ENCODE results near the gene PLXNA3. TPM values are rescaled to one million over a fixed set of nuclear protein-coding genes. Genes with fewer than 3 reads are reported as not detected.

PLXNA3 gene
- total and polyA plus RNA-seq, 2 donors from 2014 or later, result 4.9 to 40.5 TPM

DNA sequence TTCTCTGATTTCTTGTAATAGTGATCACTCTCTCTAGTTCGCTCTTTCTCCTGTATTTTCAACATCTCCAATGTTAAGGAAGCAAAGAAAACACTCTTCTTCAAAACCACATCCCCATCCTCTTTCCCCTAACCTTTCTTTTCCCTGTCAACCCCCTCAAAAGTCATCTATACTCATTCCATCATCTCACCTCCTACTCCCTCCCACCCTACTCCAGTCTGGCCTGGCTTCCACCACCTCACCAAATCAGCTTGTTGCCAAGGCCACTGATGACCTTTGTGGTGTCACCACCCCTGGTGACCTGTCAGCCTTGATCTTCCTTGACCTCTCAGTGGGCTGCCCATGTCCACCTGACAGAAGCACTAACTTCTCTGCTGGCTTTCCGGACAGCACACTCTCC, 55.6 kb downstream of the PLXNA3 start:
- intact Hi-C loops (cut with DNase I), result no loop called here
- FAIRE-seq (no peak), DNase-seq (no peak)
- no peaks in the 10 kb centered on the region for H3K9me3 ChIP-seq (ENCODE audit: control insufficient read depth in 2 of 3, insufficient read depth in 1 of 3, low read length in 3 of 3)
- peaks cover 0 to 3% (median 0%) of the 10 kb centered on the region in 3 donors for H3K36me3 ChIP-seq (ENCODE audit: control insufficient read depth in 2 of 3, insufficient read depth in 3 of 3, low read length in 3 of 3)
- TF ChIP-seq, protein P1, sequence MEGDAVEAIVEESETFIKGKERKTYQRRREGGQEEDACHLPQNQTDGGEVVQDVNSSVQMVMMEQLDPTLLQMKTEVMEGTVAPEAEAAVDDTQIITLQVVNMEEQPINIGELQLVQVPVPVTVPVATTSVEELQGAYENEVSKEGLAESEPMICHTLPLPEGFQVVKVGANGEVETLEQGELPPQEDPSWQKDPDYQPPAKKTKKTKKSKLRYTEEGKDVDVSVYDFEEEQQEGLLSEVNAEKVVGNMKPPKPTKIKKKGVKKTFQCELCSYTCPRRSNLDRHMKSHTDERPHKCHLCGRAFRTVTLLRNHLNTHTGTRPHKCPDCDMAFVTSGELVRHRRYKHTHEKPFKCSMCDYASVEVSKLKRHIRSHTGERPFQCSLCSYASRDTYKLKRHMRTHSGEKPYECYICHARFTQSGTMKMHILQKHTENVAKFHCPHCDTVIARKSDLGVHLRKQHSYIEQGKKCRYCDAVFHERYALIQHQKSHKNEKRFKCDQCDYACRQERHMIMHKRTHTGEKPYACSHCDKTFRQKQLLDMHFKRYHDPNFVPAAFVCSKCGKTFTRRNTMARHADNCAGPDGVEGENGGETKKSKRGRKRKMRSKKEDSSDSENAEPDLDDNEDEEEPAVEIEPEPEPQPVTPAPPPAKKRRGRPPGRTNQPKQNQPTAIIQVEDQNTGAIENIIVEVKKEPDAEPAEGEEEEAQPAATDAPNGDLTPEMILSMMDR (IDR thresholded peaks at IDR 0.05; ENCODE audit: borderline replicate concordance, extremely low read depth, insufficient read depth), result no peak
- H3K27ac ChIP-seq (ENCODE audit: low read depth in 2 of 2, low read length in 2 of 2), result no peak overlapping the region
- no peak overlapping the region for H3K9ac ChIP-seq (ENCODE audit: low read length in 3 of 3)
- no peak overlapping the region for H3K4me3 ChIP-seq (ENCODE audit: low read length in 3 of 3)
- no peaks in the 10 kb centered on the region for H3K27me3 ChIP-seq (ENCODE audit: control insufficient read depth, insufficient read depth, low read length)
- H3K4me1 ChIP-seq (ENCODE audit: control insufficient read depth in 2 of 3, insufficient read depth in 2 of 3, low read depth in 1 of 3, low read length in 3 of 3), result peaks cover 2 to 10% (median 3%) of the 10 kb centered on the region in 3 donors

DNA sequence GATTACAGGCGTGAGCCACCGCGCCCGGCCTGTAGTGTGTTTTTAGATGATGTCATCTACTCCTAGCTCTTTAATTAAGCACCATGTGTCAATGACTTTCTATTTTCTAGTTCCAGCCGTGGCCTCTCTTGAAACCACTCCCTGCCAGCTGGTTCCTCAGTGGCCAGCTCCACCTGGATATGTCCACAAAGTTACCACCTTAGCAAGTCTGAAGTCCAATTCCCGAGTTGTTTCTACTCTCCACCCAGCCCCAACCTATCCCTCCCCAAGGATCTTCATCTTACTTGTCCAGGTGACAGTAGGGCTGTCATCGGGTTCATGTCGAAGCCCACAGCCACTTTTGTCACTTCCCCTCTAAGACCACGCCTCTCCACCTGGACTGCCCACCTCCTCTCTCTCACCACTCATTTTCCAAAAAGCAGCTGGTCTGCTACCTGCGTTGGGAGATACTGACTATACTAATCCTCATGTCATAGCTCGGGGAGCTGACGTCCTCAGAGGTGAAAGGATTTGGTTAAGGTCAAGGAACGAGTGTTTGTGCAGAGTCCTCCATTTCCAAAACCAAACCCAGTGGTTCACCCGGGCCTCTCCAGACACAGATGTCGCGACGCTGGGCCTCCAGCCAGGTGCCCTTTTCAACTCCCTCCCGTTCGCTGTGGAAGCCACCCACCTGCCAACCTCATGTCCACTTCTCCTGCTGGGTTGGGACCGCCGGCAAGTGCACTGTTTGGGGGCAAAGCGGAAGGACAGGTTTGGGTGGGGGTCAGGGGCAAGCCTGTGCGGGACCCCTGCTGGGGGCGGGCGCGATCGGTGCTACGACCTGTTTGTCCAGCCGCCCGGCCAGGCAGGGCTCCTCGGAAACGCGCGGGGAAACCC, 57.2 kb downstream of the PLXNA3 start:
- Histone ChIP-seq H3K4me3 (ENCODE audit: low read length in 3 of 3) (peak overlapping the region; percentile 49 to 81 (median 67)), H3K36me3 (ENCODE audit: control insufficient read depth in 2 of 3, insufficient read depth in 3 of 3, low read length in 3 of 3) (peaks cover 0 to 3% (median 0%) of the 10 kb centered on the region in 3 donors), H3K27ac (ENCODE audit: low read depth in 2 of 2, low read length in 2 of 2) (peak overlapping the region; percentile 69 to 85), H3K9me3 (ENCODE audit: control insufficient read depth in 2 of 3, insufficient read depth in 1 of 3, low read length in 3 of 3) (no peaks in the 10 kb centered on the region), H3K4me1 (ENCODE audit: control insufficient read depth in 2 of 3, insufficient read depth in 2 of 3, low read depth in 1 of 3, low read length in 3 of 3) (peaks cover 2 to 10% (median 3%) of the 10 kb centered on the region in 3 donors), H3K9ac (ENCODE audit: low read length in 3 of 3) (peak overlapping the region; percentile 16 to 65 (median 32)), H3K27me3 (ENCODE audit: control insufficient read depth, insufficient read depth, low read length) (no peaks in the 10 kb centered on the region)
- DNase-seq (peak in 2 of 5 donors; percentile 13 to 37), FAIRE-seq (no peak)
- intact Hi-C loops (cut with DNase I), result no loop called here
- TF ChIP-seq, protein P1 (IDR thresholded peaks at IDR 0.05; ENCODE audit: borderline replicate concordance, extremely low read depth, insufficient read depth), result no peak

DNA sequence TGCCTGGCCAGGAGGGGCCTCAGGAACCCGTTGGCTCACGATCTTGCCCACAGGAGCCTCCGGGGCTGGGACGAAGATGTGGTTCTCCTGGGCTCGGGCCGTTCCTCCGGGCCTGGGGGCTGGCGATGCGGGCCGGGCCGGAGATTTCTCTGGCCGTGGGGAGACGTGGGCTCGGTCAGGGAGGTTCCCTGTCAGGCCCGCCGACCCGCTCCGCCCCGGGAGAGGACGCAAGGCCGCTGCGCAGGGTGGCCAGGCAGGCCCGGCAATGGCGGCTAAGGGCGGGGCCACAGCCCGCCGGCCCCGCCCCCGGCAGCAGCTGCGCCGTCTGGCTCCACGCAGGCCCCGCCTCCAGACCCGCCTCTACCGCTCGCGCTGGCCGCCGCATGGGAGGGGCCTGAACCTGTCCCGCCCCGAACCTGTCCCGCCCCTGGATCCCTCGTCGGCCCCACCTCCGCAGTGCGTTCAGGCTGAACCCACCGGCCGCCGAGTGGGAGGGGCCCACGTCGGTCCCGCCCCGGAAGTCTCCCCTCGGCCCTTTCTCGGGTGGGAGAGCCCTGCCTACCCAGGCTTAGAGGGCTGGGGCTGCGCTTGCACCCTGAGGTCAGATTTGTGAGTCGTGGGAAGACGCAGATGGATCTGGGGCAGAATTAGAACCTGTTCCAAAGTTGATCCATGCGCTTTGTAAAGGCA, 58.0 kb downstream of the PLXNA3 start, which contains the start of gene FAM3A:
Gene FAM3A, minus strand, starts transcription at position 267 of the 690 bp plus-strand sequence. CDS start 460 bp downstream, outside the sequence.
- DNase-seq (peak; percentile 92 to 99 (median 96)), FAIRE-seq (peak; percentile 76)
- Histone ChIP-seq H3K9me3 (ENCODE audit: control insufficient read depth in 2 of 3, insufficient read depth in 1 of 3, low read length in 3 of 3) (no peaks in the 10 kb centered on the region), H3K27ac (ENCODE audit: low read depth in 2 of 2, low read length in 2 of 2) (peak within 1 kb of the TSS; percentile 85 to 94), H3K36me3 (ENCODE audit: control insufficient read depth in 2 of 3, insufficient read depth in 3 of 3, low read length in 3 of 3) (peaks cover 0 to 3% (median 0%) of the 10 kb centered on the region in 3 donors), H3K4me1 (ENCODE audit: control insufficient read depth in 2 of 3, insufficient read depth in 2 of 3, low read depth in 1 of 3, low read length in 3 of 3) (peaks cover 2 to 10% (median 3%) of the 10 kb centered on the region in 3 donors), H3K27me3 (ENCODE audit: control insufficient read depth, insufficient read depth, low read length) (no peaks in the 10 kb centered on the region), H3K9ac (ENCODE audit: low read length in 3 of 3) (peak within 1 kb of the TSS; percentile 58 to 73 (median 71)), H3K4me3 (ENCODE audit: low read length in 3 of 3) (peak within 1 kb of the TSS; percentile 71 to 81 (median 76))
- TF ChIP-seq, protein P1 (IDR thresholded peaks at IDR 0.05; ENCODE audit: borderline replicate concordance, extremely low read depth, insufficient read depth), result no peak
- intact Hi-C loops (cut with DNase I), result no loop called here
